HG02943 (cell line): ENCODE measurements around the gene C4B.
"Not testable (repeated sequence)": the region's sequence is repeated elsewhere in the genome, so short reads cannot be mapped to it uniquely, and the experiment has no call there.

Source experiments
- ATAC-seq: cut with Tn5 transposase; IDR thresholded peaks from one replicate; pipeline ENCODE4 v1.9.1; 2021; ENCODE audit warnings: mild to moderate bottlenecking, low read depth, moderate library complexity; ENCODE audit not compliant: unreplicated experiment

Gene C4B

DNA sequence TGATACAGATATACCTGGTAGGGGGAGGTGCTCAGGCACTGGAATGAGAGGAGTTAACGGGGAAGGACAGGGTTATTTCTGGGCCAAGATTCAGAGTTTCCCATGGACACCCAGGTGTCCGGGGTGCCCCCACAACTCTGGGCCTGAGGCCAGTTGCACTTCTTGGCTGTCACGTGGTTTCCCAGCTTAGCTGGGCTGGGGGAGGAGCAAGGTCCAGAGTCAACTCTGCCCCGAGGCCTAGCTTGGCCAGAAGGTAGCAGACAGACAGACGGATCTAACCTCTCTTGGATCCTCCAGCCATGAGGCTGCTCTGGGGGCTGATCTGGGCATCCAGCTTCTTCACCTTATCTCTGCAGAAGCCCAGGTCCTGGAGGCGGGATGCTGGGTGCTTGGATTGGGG is at the start of gene C4B:
Gene C4B, plus strand, starts transcription at position 249 of the 400 bp plus-strand sequence. Its CDS starts 51 bp downstream, at position 300.
- ATAC-seq: not testable (repeated sequence)

DNA sequence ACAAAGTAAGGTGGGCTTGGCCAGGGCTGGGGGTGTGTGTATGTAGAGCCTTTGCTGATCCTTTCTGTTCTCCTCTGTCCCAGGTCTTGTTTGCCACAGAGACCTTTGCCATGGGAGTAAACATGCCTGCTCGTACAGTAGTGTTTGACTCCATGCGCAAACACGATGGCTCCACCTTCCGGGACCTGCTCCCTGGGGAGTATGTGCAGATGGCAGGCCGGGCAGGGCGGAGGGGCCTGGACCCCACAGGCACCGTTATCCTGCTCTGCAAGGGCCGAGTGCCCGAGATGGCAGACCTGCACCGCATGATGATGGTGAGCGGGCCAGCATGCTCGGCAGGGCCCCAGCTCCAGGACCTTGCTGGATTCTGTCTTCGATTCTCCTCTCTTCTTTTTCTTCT is 48.9 kb upstream of the C4B start:
- ATAC-seq: no peak

DNA sequence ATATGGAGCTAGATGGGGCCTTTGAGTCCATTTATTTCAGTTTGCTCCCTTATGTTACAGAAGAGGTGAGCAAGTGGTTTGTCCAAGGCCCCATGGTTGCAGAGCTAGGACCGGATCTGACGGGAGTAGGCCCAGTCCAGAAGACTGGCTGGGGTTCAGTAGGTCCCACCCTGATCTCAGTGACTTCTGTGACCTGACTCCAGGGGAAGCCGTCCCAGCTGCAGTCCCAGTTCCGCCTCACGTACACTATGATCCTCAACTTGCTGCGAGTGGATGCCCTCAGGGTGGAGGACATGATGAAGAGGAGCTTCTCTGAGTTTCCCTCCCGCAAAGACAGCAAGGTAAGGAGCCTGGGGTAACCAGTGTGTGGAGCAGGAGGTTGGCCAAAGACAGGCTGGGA is 48.1 kb upstream of the C4B start:
- no peak for ATAC-seq

DNA sequence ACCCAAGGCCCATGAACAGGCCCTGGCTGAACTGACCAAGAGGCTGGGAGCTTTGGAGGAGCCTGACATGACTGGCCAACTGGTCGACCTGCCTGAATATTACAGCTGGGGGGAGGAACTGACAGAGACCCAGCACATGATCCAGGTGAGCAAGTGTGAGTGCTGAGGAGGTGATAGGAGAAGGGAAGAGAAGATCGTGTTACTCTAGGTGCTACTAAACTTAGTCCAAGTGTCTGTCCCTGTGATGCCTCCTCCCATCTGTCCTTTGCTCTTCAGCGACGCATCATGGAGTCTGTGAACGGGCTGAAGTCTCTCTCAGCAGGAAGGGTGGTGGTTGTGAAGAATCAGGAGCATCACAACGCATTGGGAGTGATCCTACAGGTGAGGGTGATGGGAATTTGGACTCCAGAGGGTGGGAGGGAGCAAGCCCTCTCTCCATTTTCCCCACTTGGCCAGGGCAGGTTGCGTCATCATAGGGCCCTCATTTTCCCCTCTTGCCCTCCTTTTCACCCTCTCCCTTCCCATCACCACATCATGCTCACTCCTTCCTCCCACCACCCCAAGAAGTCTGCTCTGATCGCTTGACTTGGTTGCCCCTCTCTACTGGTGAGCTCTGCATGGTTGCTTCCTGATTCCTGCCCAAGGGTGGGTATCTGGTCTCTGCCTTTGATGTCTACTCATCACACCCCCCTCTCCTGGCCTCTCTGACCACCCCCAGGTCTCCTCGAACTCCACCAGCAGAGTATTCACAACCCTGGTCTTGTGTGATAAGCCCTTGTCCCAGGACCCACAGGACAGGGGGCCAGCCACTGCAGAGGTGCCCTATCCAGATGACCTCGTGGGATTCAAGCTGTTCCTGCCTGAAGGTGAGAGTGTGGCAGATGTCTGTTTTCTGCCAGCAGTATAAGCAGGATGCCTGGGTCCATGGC is 47.3 kb upstream of the C4B start:
- no peak for ATAC-seq

DNA sequence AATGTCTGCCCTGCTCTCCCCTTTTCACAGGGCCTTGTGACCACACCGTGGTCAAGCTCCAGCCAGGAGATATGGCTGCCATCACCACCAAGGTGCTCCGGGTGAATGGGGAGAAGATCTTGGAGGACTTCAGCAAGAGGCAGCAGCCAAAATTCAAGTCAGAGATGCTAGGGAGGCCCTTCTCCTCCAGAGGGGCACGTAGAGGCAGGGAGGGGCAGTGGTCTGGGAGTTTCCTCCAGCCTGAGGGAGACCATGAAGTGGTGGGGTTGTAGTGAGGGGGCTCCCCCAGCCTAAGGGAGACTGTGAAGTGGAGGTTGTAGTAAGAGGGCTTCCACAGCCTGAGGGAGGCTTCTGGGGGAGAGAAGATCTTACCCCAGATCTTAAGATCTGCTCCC is 46.7 kb upstream of the C4B start:
- ATAC-seq: no peak

DNA sequence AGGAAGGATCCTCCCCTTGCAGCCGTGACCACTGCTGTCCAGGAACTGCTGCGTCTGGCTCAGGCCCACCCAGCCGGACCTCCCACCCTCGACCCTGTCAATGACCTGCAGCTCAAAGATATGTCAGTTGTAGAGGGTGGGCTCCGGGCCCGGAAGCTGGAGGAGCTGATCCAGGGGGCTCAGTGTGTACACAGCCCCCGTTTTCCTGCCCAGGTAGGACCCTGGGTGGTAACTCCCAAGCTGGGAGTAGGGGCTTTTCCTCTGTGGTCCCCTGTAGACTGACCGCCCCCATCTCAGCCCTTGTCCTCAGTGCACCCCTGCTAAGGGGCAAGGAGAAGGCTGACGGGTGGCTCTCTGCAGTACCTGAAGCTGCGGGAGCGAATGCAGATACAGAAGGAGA is 46.3 kb upstream of the C4B start:
- ATAC-seq: no peak

DNA sequence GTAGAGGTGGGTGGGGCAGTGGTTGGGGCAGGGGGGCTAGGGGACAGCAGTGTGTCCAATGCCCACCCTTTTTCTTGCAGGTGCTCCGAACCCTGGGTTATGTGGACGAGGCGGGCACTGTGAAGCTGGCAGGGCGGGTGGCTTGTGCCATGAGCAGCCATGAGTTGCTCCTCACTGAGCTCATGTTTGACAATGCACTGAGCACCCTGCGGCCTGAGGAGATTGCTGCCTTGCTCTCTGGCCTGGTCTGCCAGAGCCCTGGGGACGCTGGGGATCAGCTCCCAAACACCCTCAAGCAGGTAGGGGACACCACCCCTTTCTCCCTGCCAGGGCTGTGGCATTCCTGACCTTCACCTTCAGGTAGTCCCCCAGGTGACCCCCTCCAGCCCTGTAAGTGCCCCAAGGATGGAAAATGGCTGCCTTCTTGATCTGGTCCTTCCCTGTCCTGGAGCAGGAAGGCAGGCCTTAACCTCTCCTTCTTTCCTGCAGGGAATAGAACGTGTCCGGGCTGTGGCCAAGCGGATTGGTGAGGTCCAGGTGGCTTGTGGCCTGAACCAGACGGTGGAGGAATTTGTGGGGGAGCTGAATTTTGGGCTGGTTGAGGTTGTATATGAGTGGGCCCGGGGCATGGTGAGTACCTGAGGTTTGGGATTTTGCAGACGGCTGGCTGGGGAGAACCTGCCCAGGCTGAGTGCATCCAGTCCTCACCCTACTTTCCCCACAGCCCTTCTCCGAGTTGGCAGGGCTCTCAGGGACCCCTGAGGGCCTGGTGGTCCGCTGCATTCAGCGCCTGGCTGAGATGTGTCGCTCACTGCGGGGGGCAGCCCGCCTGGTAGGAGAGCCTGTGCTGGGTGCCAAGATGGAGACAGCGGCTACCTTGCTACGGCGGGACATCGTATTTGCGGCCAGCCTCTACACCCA is 45.5 kb upstream of the C4B start:
- no peak for ATAC-seq

DNA sequence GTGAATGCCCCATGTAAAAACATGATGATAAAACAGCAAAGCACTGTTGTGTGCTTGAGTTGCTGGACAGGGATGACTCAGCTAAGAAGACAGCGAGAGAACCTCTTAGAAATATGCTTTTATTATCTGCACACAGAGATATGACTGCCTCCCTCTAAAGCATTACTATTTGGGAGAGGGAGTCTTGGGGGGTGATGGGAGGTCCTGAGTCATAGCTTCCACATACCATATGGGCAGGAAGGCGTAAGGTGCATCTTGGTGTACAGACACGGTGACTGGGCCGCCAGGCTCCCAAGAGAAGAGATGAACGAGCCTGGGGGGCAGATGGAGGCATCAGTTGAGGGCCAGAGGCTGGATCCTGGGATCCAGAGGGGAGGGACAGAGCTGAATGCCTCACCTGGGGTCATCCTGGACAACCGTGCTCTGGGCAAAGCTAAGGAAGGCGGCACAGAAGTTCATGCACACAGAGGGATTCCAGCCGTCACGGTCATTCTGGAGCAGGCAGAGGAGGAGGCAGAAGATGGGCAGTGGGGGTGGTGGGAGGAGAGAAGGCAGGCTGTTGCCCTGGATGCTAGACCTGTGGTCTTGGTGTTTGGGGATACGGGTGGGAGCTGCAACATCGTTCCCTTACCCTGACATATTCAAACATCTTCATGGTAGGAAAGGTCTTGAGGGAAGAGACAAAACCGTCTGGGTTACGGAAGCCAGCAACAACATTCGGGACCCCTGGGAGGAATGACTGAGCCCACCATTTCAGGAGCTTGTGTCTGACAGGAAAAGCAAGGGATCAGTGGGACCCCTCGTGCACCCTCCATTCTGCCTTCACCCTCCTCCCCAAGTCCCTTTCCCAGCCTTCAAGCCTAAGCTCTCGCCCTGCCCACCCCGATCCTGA is 44.6 kb upstream of the C4B start:
- no peak for ATAC-seq

DNA sequence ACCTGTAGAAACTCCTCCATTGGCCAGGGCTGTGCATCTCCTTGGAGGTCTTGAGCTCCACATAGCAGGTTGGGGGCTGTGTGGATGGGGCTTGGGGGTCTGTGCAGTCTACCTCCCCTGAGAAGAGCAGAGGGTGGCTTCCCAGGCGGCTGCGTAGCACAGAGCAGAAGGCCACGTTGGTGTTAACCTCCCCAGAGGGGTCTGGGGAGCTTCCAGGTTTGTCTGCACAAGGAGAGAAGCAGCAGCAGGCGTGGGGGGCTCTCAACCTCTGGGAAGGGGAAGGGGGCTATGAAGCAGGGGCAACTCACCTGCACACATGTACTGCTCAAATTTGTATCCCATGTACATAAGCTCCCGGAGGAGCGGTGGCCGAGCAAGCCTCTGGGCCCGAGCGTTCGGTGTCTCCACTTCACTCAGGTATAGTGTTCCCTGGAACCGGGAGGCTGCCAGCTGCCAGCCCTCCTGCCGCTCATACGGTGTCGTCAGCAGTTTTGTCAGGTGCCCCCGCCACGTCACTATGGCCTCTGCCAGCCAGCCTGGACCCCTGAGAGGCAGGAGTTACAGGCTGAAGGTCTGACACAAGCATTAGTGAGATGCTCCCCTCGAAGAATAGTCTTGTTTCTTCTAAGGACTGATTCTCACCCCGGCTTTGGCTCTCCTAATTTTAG is 43.9 kb upstream of the C4B start:
- ATAC-seq: no peak

DNA sequence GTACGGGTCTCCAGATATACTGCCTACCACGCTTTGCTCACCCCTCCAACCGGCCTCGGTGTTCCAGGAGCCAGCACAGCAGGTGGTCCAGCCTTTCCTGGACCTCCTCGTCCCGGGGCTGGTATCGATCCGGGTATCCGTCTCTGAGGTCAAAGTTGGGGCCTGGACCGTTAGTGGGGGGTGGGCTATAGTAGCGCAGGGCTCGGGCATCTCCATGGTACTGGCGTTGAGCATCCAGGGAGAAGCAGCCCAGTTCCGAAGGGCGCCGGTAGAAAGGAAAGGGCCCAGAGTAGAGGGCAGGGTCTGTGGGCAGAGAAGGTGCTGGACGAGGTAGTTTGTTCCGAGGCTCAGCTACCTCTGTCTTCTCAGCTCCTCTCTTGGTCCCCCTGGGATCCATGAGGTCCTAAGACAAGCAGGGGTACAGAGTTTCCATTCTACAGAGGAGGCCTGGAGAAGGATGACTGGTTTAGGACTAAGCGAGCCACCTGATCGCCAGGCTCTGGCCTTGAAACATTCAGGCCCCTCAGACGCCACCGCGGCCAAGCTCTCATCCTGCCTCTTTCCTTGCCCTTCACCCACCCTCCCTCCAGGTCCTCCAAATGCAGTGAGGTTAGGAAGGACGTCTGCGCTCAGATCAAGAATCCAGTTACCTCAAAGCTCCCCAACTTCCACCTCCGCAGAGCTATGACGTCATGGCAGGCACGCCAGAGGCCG is 43.2 kb upstream of the C4B start:
- ATAC-seq: peak; percentile 6

DNA sequence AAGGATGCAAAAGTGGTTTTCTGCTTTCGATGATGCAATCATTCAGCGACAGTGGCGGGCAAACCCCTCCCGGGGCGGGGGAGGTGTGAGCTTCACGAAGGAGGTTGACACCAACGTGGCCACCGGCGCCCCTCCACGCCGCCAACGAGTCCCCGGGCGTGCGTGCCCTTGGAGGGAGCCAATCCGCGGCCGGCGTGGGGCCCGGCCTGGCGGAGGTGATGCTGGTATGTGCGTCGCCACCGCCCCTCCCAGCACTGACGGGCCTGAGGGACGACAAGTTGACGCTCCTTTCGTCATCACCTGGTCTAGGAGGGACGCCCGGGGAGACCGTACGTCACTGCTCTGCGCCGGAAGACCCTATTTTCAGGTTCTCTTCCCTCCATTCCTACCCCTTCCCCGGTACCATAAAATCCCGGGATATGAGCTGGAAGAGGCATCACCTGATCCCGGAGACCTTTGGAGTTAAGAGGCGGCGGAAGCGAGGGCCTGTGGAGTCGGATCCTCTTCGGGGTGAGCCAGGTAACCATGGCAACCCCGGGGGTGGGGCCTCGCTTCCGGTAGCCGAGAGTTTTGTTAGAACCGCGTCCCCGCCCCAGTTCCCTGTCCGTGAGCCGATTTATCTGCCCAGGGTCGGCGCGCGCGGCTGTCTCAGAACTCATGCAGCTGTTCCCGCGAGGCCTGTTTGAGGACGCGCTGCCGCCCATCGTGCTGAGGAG is 42.4 kb upstream of the C4B start, which contains the start of gene DXO:
Gene DXO, minus strand, starts transcription at position 146 of the 716 bp plus-strand sequence. CDS start 463 bp downstream, outside the sequence.
- peak; percentile 79 for ATAC-seq

DNA sequence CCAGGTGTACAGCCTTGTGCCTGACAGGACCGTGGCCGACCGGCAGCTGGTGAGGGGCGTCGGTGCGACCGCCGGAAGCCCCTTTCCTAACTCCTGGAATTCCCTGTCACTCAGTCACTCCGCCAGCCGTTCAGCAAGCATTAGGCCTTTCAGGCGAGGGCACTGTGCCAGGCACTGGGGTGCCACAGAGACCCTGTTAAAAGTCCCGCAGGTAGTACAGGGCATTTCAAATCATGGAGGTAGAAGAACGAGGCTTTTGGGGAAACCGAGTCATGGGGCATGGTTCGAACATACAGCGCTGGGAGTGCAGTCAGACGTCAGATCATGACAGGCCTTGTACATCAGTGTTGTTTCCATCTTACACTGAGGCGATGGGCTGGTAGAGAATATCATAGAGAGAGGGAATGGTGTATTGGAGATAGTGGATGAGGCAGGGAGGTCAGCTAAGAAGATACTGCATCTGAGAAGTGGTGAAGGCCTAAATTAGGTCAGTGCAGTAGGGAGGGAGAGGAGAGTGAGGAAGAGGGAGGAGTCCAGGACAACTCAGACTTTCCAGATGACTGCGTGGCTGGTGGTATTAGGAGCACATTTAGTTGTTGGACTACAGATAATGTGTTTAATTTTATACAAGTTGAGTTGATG is 41.8 kb upstream of the C4B start:
- ATAC-seq: no peak

DNA sequence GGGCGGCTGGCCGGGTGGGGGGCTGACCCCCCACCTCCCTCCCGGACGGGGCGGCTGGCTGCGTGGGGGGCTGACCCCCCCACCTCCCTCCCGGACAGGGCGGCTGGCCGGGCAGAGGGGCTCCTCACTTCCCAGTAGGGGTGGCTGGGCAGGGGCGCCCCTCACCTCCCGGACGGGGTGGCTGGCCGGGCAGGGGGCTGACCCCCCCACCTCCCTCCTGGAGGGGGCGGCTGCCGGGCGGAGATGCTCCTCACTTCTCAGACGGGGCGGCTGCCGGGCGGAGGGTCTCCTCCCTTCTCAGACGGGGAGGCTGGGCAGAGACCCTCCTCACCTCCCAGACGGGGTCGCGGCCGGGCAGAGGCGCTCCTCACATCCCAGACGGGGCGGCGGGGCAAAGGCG is 38.5 kb upstream of the C4B start:
- not testable (repeated sequence) for ATAC-seq

DNA sequence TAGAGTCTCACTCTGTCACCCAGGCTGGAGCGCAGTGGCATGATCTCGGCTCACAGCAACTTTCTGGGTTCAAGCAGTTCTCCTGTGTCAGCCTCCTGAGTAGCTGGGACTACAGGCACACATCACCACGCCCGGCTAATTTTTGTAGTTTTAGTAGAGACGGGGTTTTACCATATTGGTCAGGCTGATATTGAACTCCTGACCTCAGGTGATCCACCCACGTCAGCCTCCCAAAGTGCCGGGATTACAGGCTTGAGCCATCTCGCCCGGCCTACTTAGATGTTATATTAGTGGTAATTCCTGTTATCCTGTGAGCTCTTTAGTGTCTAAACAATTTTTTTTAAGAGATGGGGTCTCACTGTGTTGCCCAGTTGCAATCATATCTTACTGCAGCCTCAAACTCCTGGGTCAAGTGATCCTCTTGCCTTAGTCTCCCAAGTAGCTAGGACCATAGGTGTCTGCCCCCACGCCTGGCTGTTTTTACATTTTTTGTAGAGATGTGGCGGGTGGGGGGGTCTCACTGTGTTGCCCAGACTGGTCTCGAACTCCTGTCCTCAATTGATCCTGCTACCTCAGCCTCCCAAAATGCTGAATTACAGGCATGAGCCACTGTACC is 36.7 kb upstream of the C4B start:
- no peak for ATAC-seq

DNA sequence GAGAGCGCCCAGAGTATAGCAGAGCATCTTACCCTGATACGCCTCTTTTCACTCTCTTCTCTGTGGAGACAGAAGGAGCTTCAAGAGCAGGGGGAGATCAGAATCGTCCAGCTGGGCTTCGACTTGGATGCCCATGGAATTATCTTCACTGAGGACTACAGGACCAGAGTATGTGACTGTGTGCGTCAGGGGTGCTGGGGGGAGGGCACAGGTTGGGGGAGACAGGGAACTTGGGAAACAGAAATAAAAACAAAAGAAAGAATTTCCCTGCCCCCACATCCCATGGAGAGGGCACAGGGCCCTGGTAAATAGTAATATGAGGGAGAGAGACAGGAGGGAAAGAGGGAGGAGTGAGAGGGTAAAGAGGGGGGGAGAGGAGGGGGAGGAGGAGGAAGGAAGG is 35.8 kb upstream of the C4B start:
- no peak for ATAC-seq

DNA sequence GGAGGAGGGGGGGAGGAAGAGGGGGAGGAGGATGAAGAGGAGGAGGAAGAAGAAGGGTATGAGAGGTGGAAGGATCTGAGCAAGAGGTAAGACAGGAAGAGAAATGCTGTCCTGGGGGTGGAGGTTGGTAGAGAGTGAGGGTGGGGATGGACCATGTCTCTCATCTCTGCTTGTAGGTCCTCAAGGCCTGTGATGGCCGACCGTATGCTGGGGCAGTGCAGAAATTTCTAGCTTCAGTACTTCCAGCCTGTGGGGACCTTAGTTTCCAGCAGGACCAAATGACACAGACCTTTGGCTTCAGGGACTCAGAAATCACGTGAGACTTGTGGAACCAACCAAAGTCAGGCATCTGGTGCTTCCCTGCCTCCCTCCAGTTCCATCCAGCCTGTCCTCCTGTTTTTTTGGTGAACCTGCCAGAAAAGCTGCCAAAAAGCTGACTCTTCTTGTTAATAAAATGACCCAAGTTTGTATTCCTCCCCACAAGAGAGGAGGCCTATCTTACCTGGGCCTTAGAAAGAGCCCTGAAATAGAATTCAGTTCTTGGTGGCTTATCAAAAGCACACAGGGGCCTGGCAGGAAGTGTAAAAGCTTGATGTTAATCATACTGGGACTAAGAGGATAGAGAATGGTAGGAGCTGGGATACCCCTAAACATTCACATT is 35.2 kb upstream of the C4B start:
- no peak for ATAC-seq
